Loucy (cell line): Measurements from ENCODE around the gene ABL2.

Source experiments
- H2AFZ ChIP-seq: fragments of 200-600 bp; sonication (generic); 2 replicates; pipeline ENCODE4 v1.6.0; 2016; ENCODE audit warnings: antibody characterized with exemption, mild to moderate bottlenecking, low read length, moderate library complexity
- H3F3A ChIP-seq: fragments of 200-600 bp; 2 replicates; pipeline ENCODE4 v1.6.0; 2016; ENCODE audit warnings: antibody characterized with exemption, low read depth, mild to moderate bottlenecking
- H3K27me3 ChIP-seq: fragments of 200-600 bp; sonication (generic); 2 replicates; pipeline ENCODE4 v1.6.1; 2014; ENCODE audit warnings: low read length, mild to moderate bottlenecking; ENCODE audit not compliant: insufficient read depth, poor library complexity, severe bottlenecking
- H3K36me3 ChIP-seq: fragments of 200-600 bp; sonication (generic); 2 replicates; pipeline ENCODE4 v1.6.1; 2016; ENCODE audit warnings: low read length; ENCODE audit not compliant: insufficient read depth
- H3K4me1 ChIP-seq: fragments of 200-600 bp; sonication (generic); 2 replicates; pipeline ENCODE4 v1.5.1; 2014; ENCODE audit warnings: low read length, mild to moderate bottlenecking; ENCODE audit not compliant: insufficient read depth, poor library complexity, severe bottlenecking
- H3K4me2 ChIP-seq: fragments of 200-600 bp; sonication (generic); 2 replicates; pipeline ENCODE4 v1.6.0; 2014; ENCODE audit warnings: antibody characterized with exemption, low read length, low read depth, mild to moderate bottlenecking; ENCODE audit not compliant: poor library complexity, severe bottlenecking
- H3K4me3 ChIP-seq: fragments of 200-600 bp; sonication (generic); 2 replicates; pipeline ENCODE4 v1.5.1; 2014; ENCODE audit warnings: low read length, mild to moderate bottlenecking, mixed read lengths; ENCODE audit not compliant: poor library complexity, severe bottlenecking
- H3K79me2 ChIP-seq: fragments of 200-600 bp; sonication (generic); 2 replicates; pipeline ENCODE4 v1.6.1; 2014; ENCODE audit warnings: low read length; ENCODE audit not compliant: insufficient read depth
- H3K9ac ChIP-seq: fragments of 200-600 bp; sonication (generic); 2 replicates; pipeline ENCODE4 v1.6.0; 2014; ENCODE audit warnings: mild to moderate bottlenecking, low read depth, low read length, moderate library complexity; ENCODE audit not compliant: poor library complexity, severe bottlenecking
- H3K9me2 ChIP-seq: fragments of 200-600 bp; sonication (generic); replicated peaks from 2 replicates; pipeline ENCODE4 v1.6.1; 2016; ENCODE audit warnings: low read depth, low read length, mixed read lengths
- H3K9me3 ChIP-seq: fragments of 200-600 bp; sonication (generic); 2 replicates; pipeline ENCODE4 v1.6.1; 2014; ENCODE audit warnings: mild to moderate bottlenecking, antibody characterized with exemption, low read length, low read depth; ENCODE audit not compliant: insufficient read depth
- H4K20me1 ChIP-seq: fragments of 200-600 bp; sonication (generic); 2 replicates; pipeline ENCODE4 v1.6.0; 2014; ENCODE audit warnings: antibody characterized with exemption, low read length, mild to moderate bottlenecking; ENCODE audit not compliant: insufficient read depth, poor library complexity, severe bottlenecking
- EZH2phosphoT487 ChIP-seq: fragments of 200-600 bp; IDR thresholded peaks from 2 replicates; pipeline ENCODE4 v1.6.1; 2018; ENCODE audit warnings: antibody characterized with exemption, mild to moderate bottlenecking, moderate library complexity, borderline replicate concordance
- TF ChIP-seq, protein P1 (sequence below): fragments of 200-600 bp; sonication (generic); conservative IDR thresholded peaks from 2 replicates; pipeline ENCODE4 v1.5.1; 2014; ENCODE audit warnings: mild to moderate bottlenecking, antibody characterized with exemption, low read length

The ABL2 gene

DNA sequence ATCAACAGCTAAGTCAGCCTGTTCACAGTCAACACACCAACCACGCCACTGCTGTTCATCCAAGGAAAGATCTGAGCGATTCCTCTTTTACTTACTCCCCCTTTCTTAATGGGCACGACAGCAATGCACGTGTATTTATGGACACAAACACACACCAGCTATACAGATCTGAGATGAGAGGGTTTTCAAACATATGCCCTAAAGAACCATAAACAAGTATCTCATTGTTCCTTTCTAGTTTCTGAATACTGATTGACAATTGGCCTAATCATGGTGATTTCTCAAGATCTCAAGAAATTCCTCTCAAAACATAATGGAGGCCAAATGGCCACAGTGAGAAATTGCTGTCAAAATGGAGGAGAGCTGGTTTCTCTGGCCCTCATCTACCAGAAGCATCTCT, 129.6 kb downstream of the ABL2 start:
- TF ChIP-seq, protein P1, sequence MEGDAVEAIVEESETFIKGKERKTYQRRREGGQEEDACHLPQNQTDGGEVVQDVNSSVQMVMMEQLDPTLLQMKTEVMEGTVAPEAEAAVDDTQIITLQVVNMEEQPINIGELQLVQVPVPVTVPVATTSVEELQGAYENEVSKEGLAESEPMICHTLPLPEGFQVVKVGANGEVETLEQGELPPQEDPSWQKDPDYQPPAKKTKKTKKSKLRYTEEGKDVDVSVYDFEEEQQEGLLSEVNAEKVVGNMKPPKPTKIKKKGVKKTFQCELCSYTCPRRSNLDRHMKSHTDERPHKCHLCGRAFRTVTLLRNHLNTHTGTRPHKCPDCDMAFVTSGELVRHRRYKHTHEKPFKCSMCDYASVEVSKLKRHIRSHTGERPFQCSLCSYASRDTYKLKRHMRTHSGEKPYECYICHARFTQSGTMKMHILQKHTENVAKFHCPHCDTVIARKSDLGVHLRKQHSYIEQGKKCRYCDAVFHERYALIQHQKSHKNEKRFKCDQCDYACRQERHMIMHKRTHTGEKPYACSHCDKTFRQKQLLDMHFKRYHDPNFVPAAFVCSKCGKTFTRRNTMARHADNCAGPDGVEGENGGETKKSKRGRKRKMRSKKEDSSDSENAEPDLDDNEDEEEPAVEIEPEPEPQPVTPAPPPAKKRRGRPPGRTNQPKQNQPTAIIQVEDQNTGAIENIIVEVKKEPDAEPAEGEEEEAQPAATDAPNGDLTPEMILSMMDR: no peak
- no peaks in the 10 kb centered on the region for H4K20me1 ChIP-seq
- H3K79me2 ChIP-seq: no peaks in the 10 kb centered on the region
- H3K4me1 ChIP-seq: no peaks in the 10 kb centered on the region
- H3K9ac ChIP-seq: no peak overlapping the region
- no peak overlapping the region for H2AFZ ChIP-seq
- no peaks in the 10 kb centered on the region for H3K27me3 ChIP-seq
- peaks cover 28% of the 10 kb centered on the region; the same call in 1 of the 2 replicates for H3K36me3 ChIP-seq
- no peaks in the 10 kb centered on the region for H3F3A ChIP-seq
- no peaks in the 10 kb centered on the region for H3K9me2 ChIP-seq
- no peaks in the 10 kb centered on the region for H3K9me3 ChIP-seq
- H3K4me3 ChIP-seq: no peak overlapping the region
- no peak overlapping the region for H3K4me2 ChIP-seq

DNA sequence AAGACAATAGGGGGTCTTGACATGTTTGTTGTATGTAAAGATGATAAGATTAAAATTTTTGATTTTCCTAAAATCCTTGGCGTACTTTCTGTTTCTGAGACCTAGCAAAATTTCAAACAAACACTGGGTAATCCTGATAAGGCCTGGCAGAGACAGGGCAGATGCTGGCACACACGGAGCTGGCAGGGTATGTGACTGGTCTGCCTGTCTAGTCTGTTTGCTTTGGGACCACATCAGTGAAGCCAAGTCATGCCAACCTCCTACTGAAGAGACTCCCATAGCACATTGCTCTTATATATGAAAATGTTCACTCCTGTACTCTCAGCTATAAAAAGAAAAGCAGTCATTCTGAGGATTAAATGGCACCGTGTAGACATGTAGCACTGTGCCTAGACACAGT, 133.6 kb downstream of the ABL2 start:
- H3K9me3 ChIP-seq: no peaks in the 10 kb centered on the region
- no peaks in the 10 kb centered on the region for H3F3A ChIP-seq
- peaks cover 61% of the 10 kb centered on the region; the same call in 1 of the 2 replicates for H3K36me3 ChIP-seq
- no peaks in the 10 kb centered on the region for H4K20me1 ChIP-seq
- TF ChIP-seq, protein P1: no peak
- no peaks in the 10 kb centered on the region for H3K27me3 ChIP-seq
- no peak overlapping the region for H2AFZ ChIP-seq
- H3K9ac ChIP-seq: no peak overlapping the region
- no peaks in the 10 kb centered on the region for H3K9me2 ChIP-seq
- H3K4me1 ChIP-seq: no peaks in the 10 kb centered on the region
- H3K79me2 ChIP-seq: no peaks in the 10 kb centered on the region
- H3K4me3 ChIP-seq: no peak overlapping the region
- H3K4me2 ChIP-seq: no peak overlapping the region

DNA sequence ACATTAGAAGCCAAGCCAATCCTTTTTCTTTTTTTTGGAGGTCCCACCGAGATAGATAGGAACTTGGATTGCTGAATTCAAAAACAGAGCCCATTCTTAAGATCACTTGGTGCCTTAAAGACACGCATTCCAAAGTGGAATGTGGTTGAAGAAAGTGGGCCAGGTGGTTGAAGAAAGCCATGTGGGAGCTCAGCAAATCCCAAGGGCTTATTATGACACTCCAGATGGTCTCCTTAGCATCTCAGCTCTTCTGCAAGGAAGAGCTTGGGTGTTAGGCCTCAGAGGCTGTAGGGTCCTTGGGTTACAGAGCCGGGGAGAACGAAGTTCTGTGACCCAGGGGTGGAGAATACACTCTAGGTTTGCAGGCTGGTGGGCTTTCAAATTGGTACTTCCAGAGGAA, 134.1 kb downstream of the ABL2 start:
- Histone ChIP-seq H3K4me2 (no peak overlapping the region), H4K20me1 (no peaks in the 10 kb centered on the region), H3K4me3 (no peak overlapping the region), H3K27me3 (no peaks in the 10 kb centered on the region), H3K9ac (no peak overlapping the region), H3K79me2 (no peaks in the 10 kb centered on the region; the same call in 1 of the 2 replicates), H3K9me3 (no peaks in the 10 kb centered on the region), H3F3A (no peaks in the 10 kb centered on the region), H3K4me1 (no peaks in the 10 kb centered on the region), H3K9me2 (no peaks in the 10 kb centered on the region), H3K36me3 (peaks cover 64% of the 10 kb centered on the region; the same call in 1 of the 2 replicates), H2AFZ (no peak overlapping the region)
- TF ChIP-seq, protein P1: no peak
- no peak for TF ChIP-seq EZH2phosphoT487
